ENCODE results near the gene RAB11FIP3.

GRCh38 chr16:566475-567372, 141.3 kb downstream of the RAB11FIP3 start, which contains the start of gene NHLRC4:
- TF ChIP-seq CTCF (IDR thresholded peaks at IDR 0.05) (no peak), POLR2A (IDR thresholded peaks at IDR 0.05) (no peak)
